HG03565 (cell line): Measurements from ENCODE around the gene TTC28.
"Not testable (repeated sequence)": the region's sequence is repeated elsewhere in the genome, so short reads cannot be mapped to it uniquely, and the experiment has no call there.

ENCODE experiments used
- ATAC-seq: cut with Tn5 transposase; IDR thresholded peaks from one replicate; pipeline ENCODE4 v1.9.1; 2021; ENCODE audit warnings: mild to moderate bottlenecking, moderate library complexity; ENCODE audit not compliant: unreplicated experiment

The TTC28 gene

GRCh38 chr22:28074526-28074925 is 605.1 kb downstream of the TTC28 start:
- ATAC-seq: no peak

- no peak for ATAC-seq
Measured at GRCh38 chr22:28072066-28072465, 607.6 kb downstream of the TTC28 start.

GRCh38 chr22:28068826-28069225 is 610.8 kb downstream of the TTC28 start:
- no peak for ATAC-seq

- no peak for ATAC-seq
Measured at GRCh38 chr22:28064920-28065319, 614.7 kb downstream of the TTC28 start.

- ATAC-seq: no peak
Measured at GRCh38 chr22:28063656-28064055, 616.0 kb downstream of the TTC28 start.

- not testable (repeated sequence) for ATAC-seq
Measured at GRCh38 chr22:28060594-28060993, 619.0 kb downstream of the TTC28 start.

- ATAC-seq: no peak
Measured at GRCh38 chr22:28058036-28058435, 621.6 kb downstream of the TTC28 start.

- no peak for ATAC-seq
Measured at GRCh38 chr22:28054819-28055208, 624.8 kb downstream of the TTC28 start.

GRCh38 chr22:28053896-28054818 is 625.5 kb downstream of the TTC28 start:
- ATAC-seq: no peak

GRCh38 chr22:28052825-28053269 is 626.8 kb downstream of the TTC28 start:
- no peak for ATAC-seq

- no peak for ATAC-seq
Measured at GRCh38 chr22:28051787-28052356, 627.8 kb downstream of the TTC28 start.

- no peak for ATAC-seq
Measured at GRCh38 chr22:28051091-28051786, 628.4 kb downstream of the TTC28 start.

- no peak for ATAC-seq
Measured at GRCh38 chr22:28048529-28048928, 631.1 kb downstream of the TTC28 start.

- no peak for ATAC-seq
Measured at GRCh38 chr22:28047740-28048139, 631.9 kb downstream of the TTC28 start.

- ATAC-seq: no peak
Measured at GRCh38 chr22:28046100-28046499, 633.5 kb downstream of the TTC28 start.

GRCh38 chr22:28044546-28045173 is 635.0 kb downstream of the TTC28 start:
- no peak for ATAC-seq

GRCh38 chr22:28043266-28043665 is 636.4 kb downstream of the TTC28 start:
- ATAC-seq: no peak

GRCh38 chr22:28034760-28035401 is 644.8 kb downstream of the TTC28 start:
- ATAC-seq: no peak

GRCh38 chr22:28034145-28034759 is 645.4 kb downstream of the TTC28 start:
- ATAC-seq: no peak

- no peak for ATAC-seq
Measured at GRCh38 chr22:28032861-28033260, 646.8 kb downstream of the TTC28 start.
